MG63 (cell line): ENCODE results near the gene CDCA7. TPM values are rescaled to one million over a fixed set of nuclear protein-coding genes. Genes with fewer than 3 reads are reported as not detected.
A peak's percentile ranks its signal among the peaks of the same experiment; 100 is the strongest.

Experiments used
- DNase-seq: peaks from one replicate; pipeline ENCODE4 v3.0.0-alpha.2; 2020
- H3K27me3 ChIP-seq: fragments of 250-450 bp; sonication (Bioruptor Pico); 2 replicates; pipeline ENCODE4 v1.5.1; 2020; ENCODE audit warnings: mild to moderate bottlenecking, moderate library complexity
- H3K36me3 ChIP-seq: fragments of 250-450 bp; sonication (Bioruptor Pico); 2 replicates; pipeline ENCODE4 v1.5.1; 2020; ENCODE audit warnings: mild to moderate bottlenecking, moderate library complexity
- H3K4me3 ChIP-seq: fragments of 250-450 bp; sonication (Bioruptor Pico); 2 replicates; pipeline ENCODE4 v1.5.1; 2020; ENCODE audit warnings: mild to moderate bottlenecking, moderate library complexity
- H3K9me3 ChIP-seq: fragments of 250-450 bp; sonication (Bioruptor Pico); 2 replicates; pipeline ENCODE4 v1.5.1; 2020; ENCODE audit warnings: mild to moderate bottlenecking, moderate library complexity
- total RNA-seq: library from RNA; depleted of rRNA; stranded (reverse); fragments of >200 nt; shearing (Covaris generic); gene quantifications from 2 replicates; pipeline ENCODE4 v1.2.3, GENCODE V29; 2014; ENCODE audit warnings: low replicate concordance

Gene CDCA7
- total RNA-seq, 1 experiment from 2014 or later: 18.6 TPM

GRCh38 chr2:173392731-173393130, 38.1 kb downstream of the CDCA7 start:
- Histone ChIP-seq H3K36me3 (no peaks in the 10 kb centered on the region), H3K4me3 (no peak overlapping the region), H3K27me3 (no peaks in the 10 kb centered on the region), H3K9me3 (no peaks in the 10 kb centered on the region)
- DNase-seq: no peak

- H3K4me3 ChIP-seq: no peak overlapping the region
- DNase-seq: no peak
- H3K27me3 ChIP-seq: no peaks in the 10 kb centered on the region
- no peaks in the 10 kb centered on the region for H3K36me3 ChIP-seq
- no peaks in the 10 kb centered on the region for H3K9me3 ChIP-seq
These were observed 38.5 kb downstream of the CDCA7 start for GRCh38 chr2:173393186-173393585.

- Histone ChIP-seq H3K4me3 (no peak overlapping the region), H3K27me3 (no peaks in the 10 kb centered on the region), H3K9me3 (no peaks in the 10 kb centered on the region), H3K36me3 (no peaks in the 10 kb centered on the region)
- DNase-seq: no peak
These were observed 39.0 kb downstream of the CDCA7 start for GRCh38 chr2:173393636-173394035.

- DNase-seq: no peak
- Histone ChIP-seq H3K36me3 (no peaks in the 10 kb centered on the region), H3K27me3 (peaks cover under 1% of the 10 kb centered on the region; the same call in 1 of the 2 replicates), H3K4me3 (no peak overlapping the region), H3K9me3 (no peaks in the 10 kb centered on the region)
These were observed 39.7 kb downstream of the CDCA7 start for GRCh38 chr2:173394091-173394974.

- DNase-seq: no peak
- Histone ChIP-seq H3K27me3 (peaks cover 6% of the 10 kb centered on the region), H3K36me3 (no peaks in the 10 kb centered on the region), H3K4me3 (no peak overlapping the region), H3K9me3 (no peaks in the 10 kb centered on the region)
These were observed 41.1 kb downstream of the CDCA7 start for GRCh38 chr2:173395567-173396351.

- no peak for DNase-seq
- Histone ChIP-seq H3K4me3 (no peak overlapping the region), H3K9me3 (no peaks in the 10 kb centered on the region), H3K36me3 (no peaks in the 10 kb centered on the region), H3K27me3 (peaks cover 18% of the 10 kb centered on the region)
These were observed 42.9 kb downstream of the CDCA7 start for GRCh38 chr2:173397539-173397938.

- Histone ChIP-seq H3K4me3 (no peak overlapping the region), H3K9me3 (no peaks in the 10 kb centered on the region), H3K36me3 (no peaks in the 10 kb centered on the region), H3K27me3 (peaks cover 18% of the 10 kb centered on the region)
- DNase-seq: no peak
These were observed 44.6 kb downstream of the CDCA7 start for GRCh38 chr2:173399229-173399628.

GRCh38 chr2:173400760-173401159, 46.1 kb downstream of the CDCA7 start:
- H3K9me3 ChIP-seq: no peaks in the 10 kb centered on the region
- peaks cover 18% of the 10 kb centered on the region for H3K27me3 ChIP-seq
- DNase-seq: no peak
- H3K36me3 ChIP-seq: no peaks in the 10 kb centered on the region
- H3K4me3 ChIP-seq: no peak overlapping the region

- no peaks in the 10 kb centered on the region for H3K9me3 ChIP-seq
- no peak overlapping the region for H3K4me3 ChIP-seq
- H3K36me3 ChIP-seq: no peaks in the 10 kb centered on the region
- DNase-seq: no peak
- H3K27me3 ChIP-seq: peaks cover 18% of the 10 kb centered on the region
These were observed 47.1 kb downstream of the CDCA7 start for GRCh38 chr2:173401716-173402326.

GRCh38 chr2:173402405-173402974, 47.8 kb downstream of the CDCA7 start:
- peak; percentile 64 for DNase-seq
- Histone ChIP-seq H3K9me3 (no peaks in the 10 kb centered on the region), H3K27me3 (peaks cover 18% of the 10 kb centered on the region), H3K36me3 (no peaks in the 10 kb centered on the region), H3K4me3 (no peak overlapping the region)

- Histone ChIP-seq H3K4me3 (no peak overlapping the region), H3K36me3 (no peaks in the 10 kb centered on the region), H3K27me3 (peaks cover 16% of the 10 kb centered on the region), H3K9me3 (no peaks in the 10 kb centered on the region)
- no peak for DNase-seq
These were observed 50.4 kb downstream of the CDCA7 start for GRCh38 chr2:173404841-173405750.

- Histone ChIP-seq H3K27me3 (no peaks in the 10 kb centered on the region; the same call in 1 of the 2 replicates), H3K36me3 (no peaks in the 10 kb centered on the region), H3K4me3 (no peak overlapping the region), H3K9me3 (no peaks in the 10 kb centered on the region)
- no peak for DNase-seq
These were observed 52.5 kb downstream of the CDCA7 start for GRCh38 chr2:173407176-173407575.

- no peak overlapping the region for H3K4me3 ChIP-seq
- no peaks in the 10 kb centered on the region for H3K36me3 ChIP-seq
- DNase-seq: no peak
- H3K27me3 ChIP-seq: no peaks in the 10 kb centered on the region; the same call in 1 of the 2 replicates
- H3K9me3 ChIP-seq: no peaks in the 10 kb centered on the region
These were observed 53.0 kb downstream of the CDCA7 start for GRCh38 chr2:173407646-173408045.

GRCh38 chr2:173410579-173410978, 55.9 kb downstream of the CDCA7 start:
- no peak for DNase-seq
- no peaks in the 10 kb centered on the region for H3K9me3 ChIP-seq

GRCh38 chr2:173412628-173413027, 58.0 kb downstream of the CDCA7 start:
- no peaks in the 10 kb centered on the region for H3K36me3 ChIP-seq
- no peaks in the 10 kb centered on the region for H3K9me3 ChIP-seq
- no peak overlapping the region for H3K4me3 ChIP-seq
- H3K27me3 ChIP-seq: no peaks in the 10 kb centered on the region
- DNase-seq: no peak

More at GRCh38 chr2:173410579-173410978, 55.9 kb downstream of the CDCA7 start:
- no peaks in the 10 kb centered on the region for H3K27me3 ChIP-seq
- no peak overlapping the region for H3K4me3 ChIP-seq
- H3K36me3 ChIP-seq: no peaks in the 10 kb centered on the region

- Histone ChIP-seq H3K4me3 (no peak overlapping the region), H3K9me3 (no peaks in the 10 kb centered on the region), H3K27me3 (peaks cover 2% of the 10 kb centered on the region; the same call in 1 of the 2 replicates), H3K36me3 (no peaks in the 10 kb centered on the region)
- DNase-seq: peak; percentile 61
These were observed 60.2 kb downstream of the CDCA7 start for GRCh38 chr2:173414823-173415322.
